GM18526 (cell line): ENCODE results near the gene TNFRSF12A.

Experiments
- POLR2A ChIP-seq: IDR thresholded peaks from 3 replicates; pipeline ENCODE4 v1.6.1; 2011; ENCODE audit not compliant: insufficient read length; ENCODE audit errors: extremely low read depth

Gene TNFRSF12A

GRCh38 chr16:3042376-3042775 lies 22.2 kb downstream of the TNFRSF12A start:
- TF ChIP-seq POLR2A = no peak

DNA sequence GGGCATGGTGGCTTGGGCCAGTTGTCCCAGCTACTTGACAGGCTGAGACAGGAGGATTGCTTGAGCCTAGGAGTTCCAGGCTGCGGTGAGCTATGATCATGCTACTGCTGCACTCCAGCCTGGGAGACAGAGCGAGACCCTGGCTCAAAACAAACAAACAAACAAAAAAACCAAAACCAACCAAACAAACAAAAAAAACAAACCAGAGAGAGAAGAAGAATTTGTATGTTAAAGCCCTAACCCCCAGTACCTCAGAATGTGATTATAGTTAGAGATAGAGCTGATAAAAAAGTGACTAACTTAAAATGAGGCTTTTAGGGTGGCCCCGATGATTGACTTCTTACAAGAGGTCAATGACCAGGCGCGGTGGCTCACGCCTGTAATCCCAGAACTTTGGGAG lies 24.5 kb downstream of the TNFRSF12A start:
- no peak for TF ChIP-seq POLR2A

GRCh38 chr16:3045758-3046640 lies 25.8 kb downstream of the TNFRSF12A start, which contains the start of gene MMP25:
TSS of gene MMP25 (plus strand) at chr16:3046561. CDS start at chr16:3046918, 357 bp downstream.
- no peak for TF ChIP-seq POLR2A

DNA sequence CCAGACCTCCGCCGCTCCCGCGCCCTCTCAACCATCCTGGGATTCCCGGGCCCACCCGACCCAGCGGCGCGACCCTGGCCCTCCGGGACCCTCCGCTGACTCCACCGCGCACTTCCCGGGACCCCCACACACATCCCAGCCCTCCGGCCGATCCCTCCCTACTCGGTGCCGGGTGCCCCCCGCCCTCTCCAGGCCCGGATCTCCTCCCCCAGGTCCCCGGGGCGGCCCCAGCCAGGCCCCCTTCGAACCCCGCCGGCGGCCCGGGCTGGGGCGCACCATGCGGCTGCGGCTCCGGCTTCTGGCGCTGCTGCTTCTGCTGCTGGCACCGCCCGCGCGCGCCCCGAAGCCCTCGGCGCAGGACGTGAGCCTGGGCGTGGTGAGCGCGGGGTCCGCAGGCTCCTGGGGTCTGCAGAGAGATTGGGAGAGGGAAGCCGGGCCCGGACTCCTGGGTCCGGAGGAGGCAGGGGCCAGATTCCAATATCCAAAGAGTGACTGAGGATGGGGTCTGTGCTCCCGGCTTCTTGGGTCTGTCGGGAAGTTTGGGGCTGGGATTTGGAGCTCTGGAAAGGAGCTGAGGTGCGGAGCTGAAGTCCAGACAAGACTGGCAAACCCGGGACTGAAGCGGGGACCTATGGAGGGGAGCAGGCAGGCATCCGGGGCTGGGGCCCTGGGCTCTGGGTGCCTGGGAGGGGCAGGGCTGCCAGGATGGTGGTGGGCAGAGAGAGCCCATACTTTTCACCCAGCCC lies 26.6 kb downstream of the TNFRSF12A start:
- no peak for TF ChIP-seq POLR2A

GRCh38 chr16:3047387-3047720 lies 27.2 kb downstream of the TNFRSF12A start:
- no peak for TF ChIP-seq POLR2A

GRCh38 chr16:3049921-3050481 lies 29.8 kb downstream of the TNFRSF12A start:
- no peak for TF ChIP-seq POLR2A

DNA sequence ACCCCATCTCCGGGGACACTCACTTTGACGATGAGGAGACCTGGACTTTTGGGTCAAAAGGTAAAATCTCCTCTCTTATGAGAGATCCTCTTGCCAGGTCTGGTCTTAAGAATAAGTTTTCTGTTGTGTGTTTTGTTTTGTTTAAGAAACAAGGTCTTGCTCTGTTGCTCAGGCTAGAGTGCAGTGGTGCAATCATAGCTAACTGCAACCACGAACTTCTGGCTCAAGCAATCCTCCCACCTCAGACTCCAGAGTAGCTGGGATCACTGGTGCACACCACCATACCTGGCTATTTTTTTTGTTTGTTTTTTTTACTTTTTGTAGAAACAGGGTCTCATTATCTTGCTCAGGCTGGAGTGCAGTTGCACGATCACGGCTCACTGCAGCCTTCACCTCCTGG lies 30.3 kb downstream of the TNFRSF12A start:
- TF ChIP-seq POLR2A = no peak

GRCh38 chr16:3051009-3051408 lies 30.8 kb downstream of the TNFRSF12A start:
- TF ChIP-seq POLR2A = no peak

DNA sequence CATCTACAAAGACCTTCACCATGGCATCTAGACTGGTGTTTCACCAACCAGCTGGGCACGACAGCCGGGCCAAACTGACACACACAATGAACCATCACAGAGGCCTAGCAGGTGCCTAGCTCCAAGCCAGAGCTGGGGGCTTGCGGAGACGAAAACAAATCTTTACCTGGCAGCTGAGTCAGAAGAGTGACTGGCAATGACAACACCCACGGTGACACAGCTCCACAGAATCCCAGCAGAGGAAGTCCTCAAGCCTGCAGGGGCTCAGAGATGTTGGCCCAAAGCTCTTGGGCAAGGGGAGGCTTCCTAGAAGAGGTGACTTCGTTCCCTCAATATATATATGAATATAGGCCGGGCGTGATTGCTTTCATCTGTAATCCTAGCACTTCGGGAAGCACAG lies 31.3 kb downstream of the TNFRSF12A start:
- TF ChIP-seq POLR2A = no peak

- no peak for TF ChIP-seq POLR2A
These were observed 35.0 kb downstream of the TNFRSF12A start for GRCh38 chr16:3054965-3055733.

DNA sequence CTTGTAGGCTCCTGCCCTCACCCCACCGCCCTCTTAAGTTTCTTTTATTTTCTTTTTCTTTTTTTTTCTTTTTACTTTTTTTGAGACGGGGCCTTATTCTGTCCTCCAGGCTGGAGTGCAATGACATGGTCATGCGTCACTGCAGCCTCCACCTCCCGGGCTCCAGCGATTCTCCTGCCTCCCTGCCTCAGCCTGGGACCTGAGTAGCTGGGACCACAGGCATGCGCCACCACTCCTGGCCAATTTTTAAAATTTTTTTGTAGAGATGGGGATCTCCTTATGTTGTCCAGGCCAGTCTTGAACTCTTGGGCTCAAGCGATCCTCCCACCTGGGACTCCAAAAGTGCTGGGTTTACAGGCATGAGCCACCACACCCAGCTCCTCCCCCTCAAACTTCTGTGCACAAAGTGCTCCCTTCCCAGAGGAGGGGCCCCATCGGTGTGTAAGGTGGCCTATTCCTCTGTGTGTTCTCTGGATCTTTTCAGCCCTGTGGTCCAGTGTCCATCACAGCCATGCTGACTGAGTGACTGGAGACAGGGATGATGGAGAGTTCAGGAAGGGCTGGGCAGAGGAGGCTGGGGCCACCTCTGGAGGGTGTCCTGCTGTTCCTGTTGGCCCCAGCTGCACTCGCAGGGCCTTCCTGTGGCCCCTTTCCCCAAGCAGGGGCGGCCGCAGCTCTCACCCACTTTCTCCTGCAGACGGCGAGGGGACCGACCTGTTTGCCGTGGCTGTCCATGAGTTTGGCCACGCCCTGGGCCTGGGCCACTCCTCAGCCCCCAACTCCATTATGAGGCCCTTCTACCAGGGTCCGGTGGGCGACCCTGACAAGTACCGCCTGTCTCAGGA lies 36.4 kb downstream of the TNFRSF12A start:
- TF ChIP-seq POLR2A = no peak

DNA sequence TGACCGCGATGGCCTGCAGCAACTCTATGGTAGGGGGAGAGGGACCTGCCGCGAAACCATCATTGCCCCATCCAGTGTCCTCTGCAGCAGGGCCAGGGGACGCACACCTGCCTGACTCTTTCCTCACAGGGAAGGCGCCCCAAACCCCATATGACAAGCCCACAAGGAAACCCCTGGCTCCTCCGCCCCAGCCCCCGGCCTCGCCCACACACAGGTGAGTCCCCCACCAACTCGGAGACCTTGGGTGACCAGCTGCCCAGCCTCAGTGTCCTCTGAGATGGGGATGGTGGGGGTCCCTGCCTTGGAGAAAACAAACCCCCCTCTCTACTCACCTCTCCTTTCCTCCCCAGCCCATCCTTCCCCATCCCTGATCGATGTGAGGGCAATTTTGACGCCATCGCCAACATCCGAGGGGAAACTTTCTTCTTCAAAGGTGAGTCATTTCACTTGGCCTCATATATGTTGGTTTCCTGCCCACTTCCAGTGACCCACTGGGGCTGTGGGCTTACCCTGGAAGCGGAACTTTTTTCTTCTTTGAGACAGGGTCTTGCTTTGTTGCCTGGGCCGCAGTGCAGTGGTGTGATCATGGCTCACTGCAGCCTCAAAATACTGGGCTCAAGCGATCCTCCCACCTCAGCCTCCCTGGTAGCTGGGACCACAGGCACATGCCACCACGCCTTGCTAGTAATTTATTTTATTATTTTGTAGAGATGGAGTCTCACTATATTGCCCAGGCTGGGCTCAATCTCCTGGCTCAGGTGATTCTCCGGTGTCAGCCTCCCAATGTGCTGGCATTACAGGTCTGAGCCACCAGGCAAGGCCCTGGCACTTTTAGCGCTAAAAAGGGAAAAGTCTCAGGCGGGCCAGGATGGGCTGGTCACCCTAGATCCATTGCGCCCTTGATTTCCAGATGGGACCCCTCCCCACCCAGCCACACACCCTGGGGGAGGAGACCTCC lies 37.3 kb downstream of the TNFRSF12A start:
- TF ChIP-seq POLR2A = no peak
